GM23338 (cell line): ENCODE results near the gene GPR108.

Experiments
- EZH2 ChIP-seq: fragments of 200-600 bp; sonication (generic); IDR thresholded peaks from one replicate; pipeline ENCODE4 v1.8.0; 2017; ENCODE audit warnings: antibody characterized with exemption, mild to moderate bottlenecking, low read depth; ENCODE audit not compliant: unreplicated experiment
- EZH2phosphoT487 ChIP-seq: fragments of 200-600 bp; sonication (generic); IDR thresholded peaks from one replicate; pipeline ENCODE4 v1.8.1; 2018; ENCODE audit warnings: antibody characterized with exemption; ENCODE audit not compliant: unreplicated experiment
- POLR2AphosphoS5 ChIP-seq: IDR thresholded peaks from 2 replicates; pipeline ENCODE4 v1.6.1; 2016; ENCODE audit warnings: antibody characterized with exemption, low read depth
- ZNF331 ChIP-seq: fragments of 250-450 bp; sonication (Bioruptor Pico); IDR thresholded peaks from 2 replicates; pipeline ENCODE4 v1.5.0; 2020; ENCODE audit warnings: low read depth, mild to moderate bottlenecking, moderate library complexity
- TF ChIP-seq, protein P1 (sequence below), 2 experiments: fragments of 200-600 bp in 1 of 2; sonication (generic) in 1 of 2; conservative IDR thresholded peaks; 2 replicates each; pipeline versions ENCODE4 v1.5.1 to v1.6.1; 2016 to 2017; ENCODE audit warnings: antibody characterized with exemption in 2 of 2, low read depth in 2 of 2, mild to moderate bottlenecking in 2 of 2, moderate library complexity in 1 of 2

DNA sequence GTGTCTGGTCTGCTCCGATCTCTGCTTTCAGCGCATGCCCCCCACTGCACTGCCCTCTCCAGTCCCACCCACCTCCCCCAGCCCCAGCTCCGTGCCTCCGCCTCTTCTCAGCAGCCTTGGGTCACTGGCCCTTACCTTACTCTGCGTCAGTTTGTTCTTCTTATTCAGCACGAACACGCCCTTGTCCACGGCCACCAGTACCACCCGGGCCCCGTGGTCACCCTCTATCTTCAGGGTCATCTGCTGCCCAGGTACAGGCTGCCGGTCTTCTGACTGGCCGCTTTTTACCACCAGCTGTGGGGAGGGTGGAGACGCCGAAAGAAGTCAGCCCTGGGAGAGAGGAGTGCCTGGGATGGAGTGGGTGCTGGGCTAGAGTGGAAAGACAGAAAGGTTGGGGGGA, 27.8 kb downstream of the GPR108 start:
- TF ChIP-seq POLR2AphosphoS5 (no peak), ZNF331 (CRISPR knock-in tag) (no peak), EZH2 (no peak), EZH2phosphoT487 (no peak)
- TF ChIP-seq, protein P1, sequence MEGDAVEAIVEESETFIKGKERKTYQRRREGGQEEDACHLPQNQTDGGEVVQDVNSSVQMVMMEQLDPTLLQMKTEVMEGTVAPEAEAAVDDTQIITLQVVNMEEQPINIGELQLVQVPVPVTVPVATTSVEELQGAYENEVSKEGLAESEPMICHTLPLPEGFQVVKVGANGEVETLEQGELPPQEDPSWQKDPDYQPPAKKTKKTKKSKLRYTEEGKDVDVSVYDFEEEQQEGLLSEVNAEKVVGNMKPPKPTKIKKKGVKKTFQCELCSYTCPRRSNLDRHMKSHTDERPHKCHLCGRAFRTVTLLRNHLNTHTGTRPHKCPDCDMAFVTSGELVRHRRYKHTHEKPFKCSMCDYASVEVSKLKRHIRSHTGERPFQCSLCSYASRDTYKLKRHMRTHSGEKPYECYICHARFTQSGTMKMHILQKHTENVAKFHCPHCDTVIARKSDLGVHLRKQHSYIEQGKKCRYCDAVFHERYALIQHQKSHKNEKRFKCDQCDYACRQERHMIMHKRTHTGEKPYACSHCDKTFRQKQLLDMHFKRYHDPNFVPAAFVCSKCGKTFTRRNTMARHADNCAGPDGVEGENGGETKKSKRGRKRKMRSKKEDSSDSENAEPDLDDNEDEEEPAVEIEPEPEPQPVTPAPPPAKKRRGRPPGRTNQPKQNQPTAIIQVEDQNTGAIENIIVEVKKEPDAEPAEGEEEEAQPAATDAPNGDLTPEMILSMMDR (conservative IDR thresholded peaks at IDR 0.05; ENCODE audit: low read depth in 2 of 2) = no peak
